Measurements from ENCODE around the gene DHRS3.

DNA sequence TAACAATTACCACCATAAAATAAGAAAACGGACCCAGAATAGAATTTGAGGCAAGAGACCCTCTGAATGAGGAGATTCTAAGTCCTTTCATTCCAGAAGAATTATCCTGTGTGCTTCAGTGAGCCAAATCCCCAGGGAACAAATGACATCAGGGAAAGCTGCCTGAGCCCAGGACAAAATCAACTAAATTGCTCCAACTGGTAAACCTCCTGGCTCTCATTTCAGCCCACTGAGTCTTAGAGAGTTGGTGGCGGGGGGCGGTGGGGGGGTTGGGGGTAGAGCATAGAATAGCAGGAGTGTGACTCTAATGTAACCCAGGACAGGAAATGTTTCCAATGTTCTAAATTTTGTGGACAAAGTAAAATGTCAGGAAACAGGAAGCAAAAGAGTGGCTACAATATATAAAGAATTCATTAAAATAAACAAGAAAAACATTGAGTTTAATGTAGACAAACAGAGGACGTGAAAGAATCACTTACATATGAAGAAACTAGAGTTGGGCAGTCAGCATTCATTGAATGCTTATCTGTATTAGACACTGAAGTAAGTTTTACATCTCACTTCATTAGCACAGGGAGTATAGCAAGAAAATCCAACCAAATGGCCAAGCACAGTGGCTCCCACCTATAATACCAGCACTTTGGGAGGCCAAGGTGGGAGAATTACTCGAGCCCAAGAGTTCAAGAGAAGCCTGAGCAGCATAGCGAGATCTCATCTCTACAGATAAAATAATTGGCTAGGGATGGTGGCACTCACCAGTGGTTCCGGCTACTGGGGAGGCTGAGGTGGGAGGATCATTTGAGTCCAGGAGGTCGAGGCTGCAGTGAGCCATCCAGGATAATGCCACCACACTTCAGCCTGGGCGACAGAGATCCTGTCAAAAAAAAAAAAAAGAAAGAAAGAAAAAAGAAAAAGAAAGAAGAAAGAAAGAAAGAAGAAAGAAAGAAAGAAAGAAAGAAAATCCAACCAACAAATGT lies 75.1 kb downstream of the DHRS3 start:
- TF ChIP-seq, protein P1, sequence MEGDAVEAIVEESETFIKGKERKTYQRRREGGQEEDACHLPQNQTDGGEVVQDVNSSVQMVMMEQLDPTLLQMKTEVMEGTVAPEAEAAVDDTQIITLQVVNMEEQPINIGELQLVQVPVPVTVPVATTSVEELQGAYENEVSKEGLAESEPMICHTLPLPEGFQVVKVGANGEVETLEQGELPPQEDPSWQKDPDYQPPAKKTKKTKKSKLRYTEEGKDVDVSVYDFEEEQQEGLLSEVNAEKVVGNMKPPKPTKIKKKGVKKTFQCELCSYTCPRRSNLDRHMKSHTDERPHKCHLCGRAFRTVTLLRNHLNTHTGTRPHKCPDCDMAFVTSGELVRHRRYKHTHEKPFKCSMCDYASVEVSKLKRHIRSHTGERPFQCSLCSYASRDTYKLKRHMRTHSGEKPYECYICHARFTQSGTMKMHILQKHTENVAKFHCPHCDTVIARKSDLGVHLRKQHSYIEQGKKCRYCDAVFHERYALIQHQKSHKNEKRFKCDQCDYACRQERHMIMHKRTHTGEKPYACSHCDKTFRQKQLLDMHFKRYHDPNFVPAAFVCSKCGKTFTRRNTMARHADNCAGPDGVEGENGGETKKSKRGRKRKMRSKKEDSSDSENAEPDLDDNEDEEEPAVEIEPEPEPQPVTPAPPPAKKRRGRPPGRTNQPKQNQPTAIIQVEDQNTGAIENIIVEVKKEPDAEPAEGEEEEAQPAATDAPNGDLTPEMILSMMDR (conservative IDR thresholded peaks at IDR 0.05 in 1 of 2, IDR thresholded peaks at IDR 0.05 in 1 of 2; ENCODE audit: extremely low read depth in 1 of 2, insufficient read depth in 1 of 2, low read depth in 1 of 2, low read length in 2 of 2), result no peak
- TF ChIP-seq EZH2 (IDR thresholded peaks at IDR 0.05; ENCODE audit: borderline replicate concordance, low read length), result no peak
